Fibroblast of peridontal ligament (primary cell): Measurements from ENCODE around the gene TMEM192.
A peak's percentile ranks its signal among the peaks of the same experiment; 100 is the strongest.
"Not testable (repeated sequence)": the region's sequence is repeated elsewhere in the genome, so short reads cannot be mapped to it uniquely, and the experiment has no call there.

Source experiments
- DNase-seq: peaks from one replicate; pipeline ENCODE4 v3.0.0-alpha.2; 2010; ENCODE audit errors: extremely low read depth

TMEM192 gene

GRCh38 chr4:165112368-165113121, at the start of gene TMEM192:
Gene TMEM192, minus strand, starts transcription at chr4:165112860. Its CDS starts 87 bp downstream, at chr4:165112773.
- peak; percentile 80 for DNase-seq

DNA sequence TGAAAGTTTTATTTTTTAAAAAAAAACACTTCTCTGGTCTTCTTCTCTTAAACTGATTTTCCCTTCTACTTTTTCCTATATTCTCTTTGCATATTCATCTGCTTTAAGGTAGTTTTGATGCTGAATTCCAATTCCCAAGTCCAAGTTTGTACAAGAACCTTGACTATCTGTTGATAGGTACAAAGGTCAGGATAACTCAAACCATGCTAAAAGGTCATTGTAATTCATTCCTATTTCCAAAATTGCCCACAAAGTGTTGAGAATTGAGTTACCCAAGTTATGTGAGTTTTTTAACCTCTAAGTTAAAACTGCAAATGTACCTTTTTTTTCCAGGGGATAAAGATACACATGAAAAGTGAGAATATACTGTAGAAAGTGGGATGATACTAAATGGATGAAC, 46.1 kb upstream of the TMEM192 start:
- no peak for DNase-seq

GRCh38 chr4:165156906-165157305, 44.2 kb upstream of the TMEM192 start:
- DNase-seq, result no peak

- no peak for DNase-seq
These were observed 41.8 kb upstream of the TMEM192 start for GRCh38 chr4:165154482-165154881.

DNA sequence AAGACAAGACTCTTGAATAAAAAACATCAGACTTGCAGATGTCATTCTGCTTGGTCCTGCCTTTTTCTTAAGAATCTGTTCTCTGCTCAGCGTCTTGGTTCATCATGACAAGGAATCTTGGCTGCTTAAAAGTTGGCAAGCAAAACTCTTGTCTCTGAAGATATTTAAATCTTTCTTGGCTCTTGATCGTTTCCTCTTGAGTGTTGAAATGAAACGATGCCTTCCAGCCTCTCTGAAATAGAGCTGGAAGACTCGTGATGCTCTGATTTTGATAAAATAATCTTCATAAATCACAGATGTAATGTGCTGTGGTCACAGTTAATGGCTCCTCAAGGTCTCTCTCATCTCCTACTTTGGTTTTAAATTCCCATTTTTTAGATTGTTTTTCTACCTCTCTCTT, 39.9 kb upstream of the TMEM192 start:
- DNase-seq, result peak; percentile 49

GRCh38 chr4:165151734-165152133, 39.1 kb upstream of the TMEM192 start:
- DNase-seq, result no peak

DNA sequence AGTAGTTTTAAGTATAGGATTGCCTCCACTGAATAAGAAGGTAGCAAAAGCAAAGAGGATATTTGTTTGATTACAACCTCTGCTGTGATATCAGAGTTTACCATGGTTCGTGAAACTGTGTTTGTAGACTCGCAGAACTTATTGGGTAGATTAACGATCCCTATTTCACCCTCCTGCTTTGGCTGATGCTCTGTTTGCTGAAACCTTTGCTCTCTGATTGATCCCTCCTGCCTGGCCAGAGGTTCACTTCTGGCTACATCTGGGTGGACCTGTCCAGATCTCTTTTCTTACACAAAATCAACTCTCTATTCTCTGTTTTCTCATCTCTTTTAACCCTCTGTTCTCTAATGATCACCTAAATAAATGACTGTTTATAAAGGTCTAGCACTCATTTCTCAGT, 37.9 kb upstream of the TMEM192 start:
- no peak for DNase-seq

DNA sequence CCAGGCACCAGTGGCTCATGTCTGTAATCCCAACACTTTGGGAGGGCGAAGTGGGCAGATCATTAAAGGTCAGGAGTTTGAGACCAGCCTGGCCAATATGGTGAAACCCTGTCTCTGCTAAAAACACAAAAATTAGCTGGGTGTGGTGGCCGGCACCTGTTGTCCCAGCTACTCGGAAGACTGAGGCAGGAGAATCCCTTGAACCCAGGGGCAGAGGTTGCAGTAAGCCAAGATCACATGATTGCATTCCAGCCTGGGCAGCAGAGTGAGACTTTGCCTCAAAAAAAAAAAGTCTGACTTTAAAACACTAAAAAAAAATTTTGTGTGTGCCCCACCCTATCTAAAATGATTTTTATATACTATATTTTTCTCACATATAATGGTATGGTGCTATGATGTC, 26.2 kb upstream of the TMEM192 start:
- no peak for DNase-seq

GRCh38 chr4:165137205-165137604, 24.5 kb upstream of the TMEM192 start:
- DNase-seq, result no peak

DNA sequence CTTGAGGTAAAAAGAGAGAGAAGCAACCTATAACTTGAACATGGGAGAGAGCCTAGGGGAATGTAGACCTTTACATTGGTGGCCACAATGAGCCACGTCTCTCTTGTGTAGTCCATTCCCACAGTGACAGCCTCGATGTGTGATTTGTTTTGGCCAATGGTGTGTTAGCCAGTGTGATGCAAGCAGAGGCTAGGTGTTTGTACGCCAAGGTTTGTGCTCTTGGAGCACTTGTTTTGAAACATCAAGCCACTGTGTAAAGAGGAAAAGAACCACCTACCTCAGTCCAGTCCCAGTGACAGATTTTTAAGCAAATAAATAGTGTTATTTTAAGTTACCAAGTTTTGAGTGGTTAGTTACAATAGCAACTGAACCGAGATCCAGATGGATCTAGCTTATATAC, 23.9 kb upstream of the TMEM192 start:
- no peak for DNase-seq

DNA sequence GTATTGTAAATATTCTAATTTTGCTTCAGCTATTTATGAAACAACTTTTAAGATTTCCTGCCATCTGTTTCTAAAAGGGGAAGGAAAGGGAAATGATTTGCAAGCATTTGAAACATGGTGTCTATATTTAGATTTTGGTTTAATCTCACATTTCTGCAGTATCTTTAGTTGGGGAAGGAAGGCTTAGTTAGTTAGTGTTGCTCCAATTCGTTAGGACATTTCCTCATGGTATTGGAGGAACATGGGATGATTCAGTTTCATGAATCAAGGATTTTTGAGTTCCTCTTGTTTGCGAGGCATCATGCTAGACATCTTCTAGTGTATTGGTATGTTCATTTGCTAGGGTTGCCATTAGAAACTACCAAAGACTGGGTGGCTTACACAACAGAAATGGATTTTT, 20.5 kb upstream of the TMEM192 start:
- DNase-seq, result no peak

GRCh38 chr4:165131247-165131832, 18.7 kb upstream of the TMEM192 start:
- DNase-seq, result peak; percentile 75

- DNase-seq, result no peak
These were observed 17.3 kb upstream of the TMEM192 start for GRCh38 chr4:165129924-165130323.

DNA sequence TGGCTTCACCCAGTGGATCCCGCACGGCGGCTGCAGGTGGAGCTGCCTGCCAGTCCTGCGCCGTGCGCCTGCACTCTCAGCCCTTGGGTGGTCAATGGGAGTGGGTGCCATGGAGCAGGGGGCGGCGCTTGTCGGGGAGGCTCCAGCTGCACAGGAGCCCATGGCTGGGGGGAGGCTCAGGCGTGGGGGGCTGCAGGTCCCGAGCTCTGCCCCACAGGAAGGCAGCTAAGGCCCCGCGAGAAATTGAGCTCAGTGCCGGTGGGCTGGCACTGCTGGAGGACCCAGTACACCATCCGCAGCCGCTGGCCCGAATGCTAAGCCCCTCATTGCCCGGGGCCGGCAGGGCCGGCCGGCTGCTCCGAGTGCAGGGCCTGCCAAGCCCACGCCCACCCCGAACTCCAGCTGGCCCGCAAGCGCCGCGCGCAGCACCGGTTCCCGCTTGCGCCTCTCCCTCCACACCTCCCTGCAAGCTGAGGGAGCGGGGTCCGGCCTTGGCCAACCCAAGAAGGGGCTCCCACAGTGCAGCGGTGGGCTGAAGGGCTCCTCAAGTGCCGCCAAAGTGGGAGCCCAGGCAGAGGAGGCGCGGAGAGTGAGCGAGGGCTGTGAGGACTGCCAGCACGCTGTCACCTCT, 13.3 kb upstream of the TMEM192 start:
- not testable (repeated sequence) for DNase-seq

DNA sequence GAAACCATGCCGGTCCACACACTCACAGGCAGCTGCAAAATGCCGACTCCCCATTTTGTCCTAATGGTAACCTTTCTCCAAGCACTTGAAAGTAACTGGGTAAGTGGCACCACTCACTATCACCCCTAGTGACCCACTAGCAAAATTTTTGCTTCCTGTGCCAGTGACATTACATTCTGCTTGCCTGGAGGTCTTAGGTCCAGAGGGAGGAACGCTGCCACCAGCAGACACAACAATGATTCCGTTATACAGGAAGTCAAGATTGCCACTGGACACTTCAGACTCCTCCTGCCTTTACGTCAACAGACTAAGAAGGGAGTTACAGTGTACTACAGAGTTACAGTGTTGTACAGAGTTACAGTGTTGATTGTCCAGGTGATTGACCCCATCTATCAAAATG, 11.8 kb upstream of the TMEM192 start:
- DNase-seq, result no peak

- DNase-seq, result no peak
These were observed 5.7 kb upstream of the TMEM192 start for GRCh38 chr4:165118256-165118909.

DNA sequence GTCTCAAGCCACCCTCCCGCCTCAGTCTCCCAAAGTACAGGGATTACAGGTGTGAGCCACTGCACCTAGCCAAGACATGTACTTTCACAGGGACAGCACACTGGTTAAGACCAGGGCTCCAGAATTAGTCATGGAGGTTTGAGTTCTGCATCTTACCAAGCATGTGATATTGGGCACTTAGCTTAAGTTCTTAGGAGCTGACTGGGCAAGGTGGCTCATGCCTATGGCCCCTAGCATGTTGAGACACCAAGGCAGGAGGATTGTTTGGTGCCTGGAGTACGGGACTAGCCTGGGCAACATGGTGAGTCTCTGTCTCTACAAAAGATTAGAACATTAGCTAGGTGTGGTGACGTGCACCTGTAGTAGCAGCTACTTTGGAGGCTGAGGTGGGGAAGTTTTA, 2.6 kb upstream of the TMEM192 start:
- DNase-seq, result no peak

- peak; percentile 9 for DNase-seq
These were observed 723 bp downstream of the TMEM192 start for GRCh38 chr4:165111906-165112367.

- no peak for DNase-seq
These were observed 6.1 kb downstream of the TMEM192 start for GRCh38 chr4:165106518-165106917.

GRCh38 chr4:165101641-165102040, 11.0 kb downstream of the TMEM192 start:
- DNase-seq, result no peak

GRCh38 chr4:165096776-165097175, 15.9 kb downstream of the TMEM192 start:
- peak; percentile 51 for DNase-seq

- no peak for DNase-seq
These were observed 17.4 kb downstream of the TMEM192 start for GRCh38 chr4:165095291-165095690.
